Heart left ventricle (tissue), 16 donors: ENCODE data around the gene RAI1. TPM values are rescaled to one million over a fixed set of nuclear protein-coding genes. Genes with fewer than 3 reads are reported as not detected.
A peak's percentile ranks its signal among the peaks of the same experiment; 100 is the strongest.

ENCODE experiments used
- ATAC-seq, 4 donors: fragments of 200-7000 bp; cut with Tn5 transposase; one replicate each; pipeline ENCODE4 v1.9.1; 2020 to 2022; ENCODE audit warnings: moderate library complexity in 4 of 4, mild to moderate bottlenecking in 3 of 4, moderate number of reproducible peaks in 1 of 4
- DNase-seq, 5 donors: peaks; one replicate each; pipeline ENCODE4 v3.0.0-alpha.2; 2020
- H3K27ac ChIP-seq, 12 donors: fragments of 200-600 bp; sonication (generic) in 4 of 12; one replicate each; pipeline versions ENCODE4 v1.5.0 to v1.8.0; 2016 to 2022; ENCODE audit warnings: mild to moderate bottlenecking in 2 of 12
- H3K27me3 ChIP-seq, 9 donors: fragments of 200-600 bp; sonication (generic) in 2 of 9; one replicate each; pipeline versions ENCODE4 v1.5.1 to v1.8.0; 2016 to 2022; ENCODE audit warnings: mild to moderate bottlenecking in 3 of 9
- H3K36me3 ChIP-seq, 9 donors: fragments of 200-600 bp; sonication (generic) in 2 of 9; one replicate each; pipeline versions ENCODE4 v1.5.0 to v1.8.0; 2018 to 2022; ENCODE audit warnings: mild to moderate bottlenecking in 2 of 9
- H3K4me1 ChIP-seq, 12 donors: fragments of 200-600 bp; sonication (generic) in 4 of 12; one replicate each; pipeline versions ENCODE4 v1.5.0 to v1.8.0; 2016 to 2022; ENCODE audit warnings: mild to moderate bottlenecking in 3 of 12
- H3K4me3 ChIP-seq, 12 donors: fragments of 200-600 bp; sonication (generic) in 4 of 12; one replicate each; pipeline versions ENCODE4 v1.5.0 to v1.8.0; 2017 to 2022; ENCODE audit warnings: mild to moderate bottlenecking in 9 of 12, moderate library complexity in 4 of 12
- H3K9me3 ChIP-seq, 12 donors: fragments of 200-600 bp; sonication (generic) in 4 of 12; one replicate each; pipeline versions ENCODE4 v1.5.0 to v1.8.0; 2016 to 2022; ENCODE audit warnings: mild to moderate bottlenecking in 1 of 12
- POLR2A ChIP-seq, 2 donors: fragments of 450-650 bp; IDR thresholded peaks; one replicate each; pipeline ENCODE4 v1.6.1; 2017; ENCODE audit warnings: antibody characterized with exemption in 2 of 2, mild to moderate bottlenecking in 2 of 2, moderate library complexity in 2 of 2
- WGBS, 4 donors: extraction: QIAGEN DNeasy Blood & Tissue Kit in 2 of 4; methylation state at CpG; one replicate each; pipeline versions ENCODE4 v1.1.5 to v1.1.7; 2013 to 2018; 5-methylcytosine and 5-hydroxymethylcytosine counted together
- intact Hi-C, 10 donors: fragments of 100-400 bp; cut with DNase I; formaldehyde crosslinking; loops; one replicate each; pipeline versions ENCODE4 v1.11.1 to v1.14.2; 2022
- polyA plus RNA-seq, 2 donors: library from polyadenylated mRNA; stranded (reverse); fragments of 200-250 nt; gene quantifications; one replicate each; pipeline ENCODE4 v1.2.3, GENCODE V29; 2013
- total RNA-seq, 9 donors: library from RNA; depleted of rRNA in 2 of 9; stranded (reverse); fragments of >200 nt in 2 of 9; fragmentation: NEBNext Ultra II Directional in 3 of 9; extraction: Animal tissue kit (Norgen Biotek cat#: 25700) in 3 of 9; gene quantifications; one replicate each; pipeline versions ENCODE4 v1.1.0 to v1.2.4, GENCODE V29; 2016 to 2023
- TF ChIP-seq, protein P1 (sequence below), 12 donors: fragments of 200-600 bp; sonication (generic) in 4 of 12; IDR thresholded peaks; one replicate each; pipeline versions ENCODE4 v1.5.0 to v1.8.0; 2018 to 2022; ENCODE audit warnings: antibody characterized with exemption in 12 of 12, mild to moderate bottlenecking in 5 of 12
- donor health status: ischemic (EF 13 %, LVEDD 7.1; RV severe dilation, severe dysfunction).
- donor health status: healthy with polysubstance abuse.
- donor health status: DM: no; HTN: yes; CAD: no.
- donor health status: DM: no; HTN: no; CAD: no.
- donor health status: ischemic (EF 25% LVEDD 6.9; RV normal size, moderate dysfunction).
- donor health status: ischemic (EF 25% LVEDD 5.7; RV mildly dilated, moderate dysfunction).
- donor health status: healthy.
- donor health status: DM: yes; HTN: yes; CAD: no.
- donor health status: ischemic (EF 35%, LVEDD 5.7; RV mildly dilated, moderate dysfunction).
- donor health status: nonischemic (EF 11% LVEDD 7.7; RV severe dilation, severe dysfunction).
- donor health status: DM: yes; HTN: yes; CAD: no.
- donor health status: PGD.
- donor health status: ischemic (EF 29% LVEDD 5.4; RV normal size, mild dysfunction).
- donor health status: nonischemic (EF 23%, LVEDD 6.1; RV moderate dilation, normal function).

The RAI1 gene
- total and polyA plus RNA-seq, 11 donors: 15.1 to 37.2 (median 20.8) TPM

DNA sequence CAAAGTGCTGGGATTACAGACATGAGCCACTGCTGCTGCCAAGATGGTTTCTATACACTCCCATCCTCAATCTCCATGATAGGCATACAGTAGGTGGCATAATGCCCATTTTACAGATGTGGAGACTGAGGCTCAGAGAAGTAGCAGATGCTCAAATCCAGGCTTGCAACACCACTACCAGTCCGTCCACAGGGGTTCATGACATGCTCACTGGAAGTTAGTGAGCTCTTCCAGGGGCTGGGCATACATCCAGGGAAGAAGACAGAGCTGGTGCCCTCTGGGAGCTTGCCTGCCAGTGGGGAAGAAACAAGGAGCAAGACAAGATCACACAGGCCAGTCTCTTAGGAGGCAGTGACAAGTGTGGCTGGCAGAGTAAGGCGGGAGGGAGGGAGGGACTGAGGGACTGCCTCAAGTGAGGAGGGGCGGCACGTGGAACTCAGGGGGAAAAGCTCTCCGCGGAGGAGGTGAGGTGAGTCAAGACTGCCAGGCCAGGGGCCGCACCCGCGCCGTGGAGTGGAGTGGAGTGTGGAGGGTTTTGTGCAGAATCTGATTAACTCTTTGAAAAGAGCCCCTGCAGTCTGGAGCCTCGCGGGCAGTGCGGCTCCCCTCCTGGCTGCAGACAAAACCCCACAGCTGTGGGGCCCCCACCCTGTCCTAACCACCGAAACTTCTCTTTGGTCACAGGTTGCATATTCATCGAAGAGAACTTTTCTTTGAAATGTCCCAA, 127.6 kb downstream of the RAI1 start:
- H3K9me3 ChIP-seq: no peaks in the 10 kb centered on the region
- intact Hi-C loops: no loop called here
- H3K27ac ChIP-seq: peak overlapping the region in 2 of 12 donors; percentile 64 to 84
- peaks cover 9 to 77% (median 37%) of the 10 kb centered on the region in 12 donors for H3K4me1 ChIP-seq
- no peak for DNase-seq
- H3K4me3 ChIP-seq: no peak overlapping the region
- H3K27me3 ChIP-seq: no peaks in the 10 kb centered on the region
- TF ChIP-seq, protein P1, sequence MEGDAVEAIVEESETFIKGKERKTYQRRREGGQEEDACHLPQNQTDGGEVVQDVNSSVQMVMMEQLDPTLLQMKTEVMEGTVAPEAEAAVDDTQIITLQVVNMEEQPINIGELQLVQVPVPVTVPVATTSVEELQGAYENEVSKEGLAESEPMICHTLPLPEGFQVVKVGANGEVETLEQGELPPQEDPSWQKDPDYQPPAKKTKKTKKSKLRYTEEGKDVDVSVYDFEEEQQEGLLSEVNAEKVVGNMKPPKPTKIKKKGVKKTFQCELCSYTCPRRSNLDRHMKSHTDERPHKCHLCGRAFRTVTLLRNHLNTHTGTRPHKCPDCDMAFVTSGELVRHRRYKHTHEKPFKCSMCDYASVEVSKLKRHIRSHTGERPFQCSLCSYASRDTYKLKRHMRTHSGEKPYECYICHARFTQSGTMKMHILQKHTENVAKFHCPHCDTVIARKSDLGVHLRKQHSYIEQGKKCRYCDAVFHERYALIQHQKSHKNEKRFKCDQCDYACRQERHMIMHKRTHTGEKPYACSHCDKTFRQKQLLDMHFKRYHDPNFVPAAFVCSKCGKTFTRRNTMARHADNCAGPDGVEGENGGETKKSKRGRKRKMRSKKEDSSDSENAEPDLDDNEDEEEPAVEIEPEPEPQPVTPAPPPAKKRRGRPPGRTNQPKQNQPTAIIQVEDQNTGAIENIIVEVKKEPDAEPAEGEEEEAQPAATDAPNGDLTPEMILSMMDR (IDR thresholded peaks at IDR 0.05): no peak
- TF ChIP-seq POLR2A (IDR thresholded peaks at IDR 0.05): no peak
- 66 to 79% (median 73%) methylated on average over 13 to 15 of the region's 15 CpGs for WGBS, 4 donors
- ATAC-seq: no peak
- H3K36me3 ChIP-seq: peaks cover 0 to 36% (median 18%) of the 10 kb centered on the region in 9 donors

DNA sequence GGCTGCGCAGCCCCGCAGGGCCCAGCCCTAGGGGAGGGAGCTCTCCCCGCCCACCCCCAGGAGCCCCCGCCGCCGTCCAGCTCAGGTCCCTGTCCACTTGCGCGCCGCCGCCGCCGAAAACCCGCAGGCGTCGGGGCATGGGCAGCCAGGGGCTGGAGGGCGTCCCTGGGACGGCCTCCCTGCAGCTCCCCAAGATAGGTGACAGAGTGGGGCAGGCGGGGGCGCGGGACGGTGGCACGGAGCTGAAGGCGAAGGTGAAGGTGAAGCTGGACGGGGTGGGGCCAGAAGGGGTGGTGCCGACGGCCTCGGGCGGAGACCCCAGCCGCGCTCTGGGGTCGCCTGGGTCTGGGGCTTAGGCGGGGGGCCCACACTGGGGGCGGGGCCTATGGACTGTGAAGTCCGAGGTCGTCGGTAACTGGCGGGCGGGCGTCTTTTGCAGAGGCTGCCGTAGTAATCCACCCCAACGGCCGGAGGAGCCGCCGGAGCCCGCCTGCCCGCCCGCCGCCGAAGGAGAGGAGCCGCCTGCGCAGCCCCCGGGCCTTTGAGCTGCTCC, 128.3 kb downstream of the RAI1 start:
- no peaks in the 10 kb centered on the region for H3K9me3 ChIP-seq
- TF ChIP-seq, protein P1 (IDR thresholded peaks at IDR 0.05): no peak
- no peak for TF ChIP-seq POLR2A (IDR thresholded peaks at IDR 0.05)
- ATAC-seq (no peak), DNase-seq (no peak)
- H3K36me3 ChIP-seq: peaks cover 0 to 39% (median 13%) of the 10 kb centered on the region in 9 donors
- H3K4me3 ChIP-seq: peak overlapping the region in 10 of 12 donors; percentile 21 to 46 (median 30)
- H3K4me1 ChIP-seq: peaks cover 9 to 85% (median 40%) of the 10 kb centered on the region in 12 donors
- H3K27me3 ChIP-seq: no peaks in the 10 kb centered on the region
- peak overlapping the region in 10 of 12 donors; percentile 1 to 84 (median 60) for H3K27ac ChIP-seq
- intact Hi-C loops: loop anchor here in 9 of 10 donors (2.0 to 10.0 kb wide), 10 partner anchors 105 to 228 kb away; partner anchors contain the start of genes ATPAF2 (in 3 of the 9), GID4 (in 3 of the 9) and RAI1 (in 2 of the 9)
- 70 to 83% (median 71%) methylated on average over 32 to 52 of the region's 52 CpGs for WGBS, 4 donors

DNA sequence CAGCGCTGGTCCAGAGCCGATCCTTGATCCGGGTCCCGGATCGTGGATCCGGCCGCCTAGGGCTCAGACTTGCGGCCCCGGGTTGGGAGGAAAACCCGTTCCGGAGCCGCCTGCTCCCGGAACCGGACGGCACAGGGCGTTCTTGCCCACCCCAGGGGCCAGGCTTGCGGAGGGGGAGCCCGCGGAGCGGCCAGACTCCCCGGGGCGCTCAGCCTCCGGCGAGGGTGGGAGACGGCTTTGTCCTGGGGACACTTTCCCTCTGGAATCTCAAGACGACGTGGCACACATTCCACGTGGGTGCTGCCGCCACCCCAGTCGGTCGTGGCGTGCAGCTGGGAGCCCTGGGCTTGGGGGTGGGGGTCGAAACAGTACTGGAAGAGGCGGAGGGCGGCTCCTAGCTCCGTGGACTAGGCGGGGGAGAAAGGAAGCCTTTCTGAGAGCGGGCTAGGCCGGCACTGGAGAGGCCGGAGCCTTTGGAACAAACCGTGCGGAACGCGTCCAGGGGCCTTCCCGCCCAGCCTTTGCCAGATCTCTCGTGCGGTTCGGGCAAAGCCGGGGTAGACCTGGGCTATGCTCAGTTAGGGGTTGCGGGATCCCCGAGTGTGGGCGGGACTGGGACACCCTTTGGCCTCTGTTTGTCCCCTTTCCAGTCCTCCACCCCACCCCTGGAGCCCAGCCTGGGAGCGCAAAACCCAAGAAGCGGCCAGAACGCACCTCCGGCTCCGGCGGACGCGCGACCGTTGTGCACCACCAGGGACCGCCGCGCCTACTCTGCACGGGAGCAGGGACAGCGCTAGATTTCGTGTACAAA, 129.0 kb downstream of the RAI1 start:
- 60 to 70% (median 62%) methylated on average over 51 to 68 of the region's 68 CpGs for WGBS, 4 donors
- Histone ChIP-seq H3K27me3 (no peaks in the 10 kb centered on the region), H3K4me1 (peaks cover 9 to 86% (median 40%) of the 10 kb centered on the region in 12 donors), H3K9me3 (no peaks in the 10 kb centered on the region), H3K27ac (peak overlapping the region; percentile 1 to 84 (median 60)), H3K4me3 (peak overlapping the region in 10 of 12 donors; percentile 21 to 46 (median 30)), H3K36me3 (peaks cover 0 to 46% (median 11%) of the 10 kb centered on the region in 9 donors)
- ATAC-seq: peak in 3 of 4 donors; percentile 11 to 30 (median 15)
- intact Hi-C loops: loop anchor here in 9 of 10 donors (2.0 to 10.0 kb wide), 10 partner anchors 105 to 227 kb away; partner anchors contain the start of genes ATPAF2 (in 3 of the 9), GID4 (in 3 of the 9) and RAI1 (in 2 of the 9)
- DNase-seq: peak in 3 of 5 donors; percentile 52 to 81 (median 66)
- TF ChIP-seq, protein P1 (IDR thresholded peaks at IDR 0.05): no peak
- no peak for TF ChIP-seq POLR2A (IDR thresholded peaks at IDR 0.05)
